Gastroesophageal sphincter (tissue), 4 donors: ENCODE results near the gene CCL24. TPM values are rescaled to one million over a fixed set of nuclear protein-coding genes. Genes with fewer than 3 reads are reported as not detected.
A peak's percentile ranks its signal among the peaks of the same experiment; 100 is the strongest.
"Not testable (repeated sequence)": the region's sequence is repeated elsewhere in the genome, so short reads cannot be mapped to it uniquely, and the experiment has no call there.

Experiments
- ATAC-seq: fragments of 150-250 bp; one replicate; pipeline ENCODE4 v1.9.1; 2016; ENCODE audit warnings: mild to moderate bottlenecking, moderate library complexity
- H3K27ac ChIP-seq, 4 donors: fragments of 200-600 bp; sonication (generic) in 3 of 4; 1 replicate in 3 of 4; 2 replicates in 1 of 4; pipeline ENCODE4 v1.5.1; 2016 to 2019
- H3K27me3 ChIP-seq: fragments of 200-600 bp; sonication (generic); one replicate; pipeline ENCODE4 v1.5.1; 2019
- H3K36me3 ChIP-seq, 2 donors: fragments of 200-600 bp; sonication (generic); one replicate each; pipeline ENCODE4 v1.5.1; 2019; ENCODE audit warnings: control low read depth in 1 of 2
- H3K4me1 ChIP-seq, 3 donors: fragments of 200-600 bp; sonication (generic); 1 replicate in 2 of 3; 2 replicates in 1 of 3; pipeline ENCODE4 v1.5.1; 2016 to 2019; ENCODE audit warnings: control low read depth in 2 of 3
- H3K4me3 ChIP-seq, 2 donors: fragments of 200-600 bp; sonication (generic); one replicate each; pipeline ENCODE4 v1.5.1; 2019; ENCODE audit warnings: mild to moderate bottlenecking in 1 of 2, moderate library complexity in 1 of 2
- H3K9me3 ChIP-seq, 3 donors: fragments of 200-600 bp; sonication (generic); one replicate each; pipeline ENCODE4 v1.5.1; 2017 to 2019; ENCODE audit warnings: control low read depth in 2 of 3
- EP300 ChIP-seq: sonication (generic); formaldehyde crosslinking; IDR thresholded peaks from one replicate; pipeline ENCODE4 v1.6.1; 2017; ENCODE audit warnings: antibody characterized with exemption, mild to moderate bottlenecking
- POLR2A ChIP-seq, 2 donors: fragments of 450-650 bp; IDR thresholded peaks; one replicate each; pipeline ENCODE4 v1.6.1; 2017; ENCODE audit warnings: antibody characterized with exemption in 2 of 2, mild to moderate bottlenecking in 2 of 2, moderate library complexity in 1 of 2
- POLR2AphosphoS5 ChIP-seq: sonication (generic); formaldehyde crosslinking; IDR thresholded peaks from one replicate; pipeline ENCODE4 v1.6.1; 2017; ENCODE audit warnings: antibody characterized with exemption
- WGBS, 2 donors: methylation state at CpG; one replicate each; pipeline ENCODE4 v1.1.5; 2018; ENCODE audit warnings: low coverage in 1 of 2; 5-methylcytosine and 5-hydroxymethylcytosine counted together
- total RNA-seq, 4 donors: library from RNA; depleted of rRNA; stranded (reverse); fragments of >200 nt; gene quantifications; one replicate each; pipeline ENCODE4 v1.1.0, GENCODE V29; 2016
- TF ChIP-seq, protein P1 (sequence below), 4 experiments: fragments of 200-600 bp in 2 of 4; fragments of 450-650 bp in 2 of 4; sonication (generic) in 1 of 4; IDR thresholded peaks; one replicate each; pipeline ENCODE4 v1.5.1; 2017 to 2019; ENCODE audit warnings: antibody characterized with exemption in 4 of 4, mild to moderate bottlenecking in 2 of 4, moderate library complexity in 2 of 4

CCL24 gene, protein sequence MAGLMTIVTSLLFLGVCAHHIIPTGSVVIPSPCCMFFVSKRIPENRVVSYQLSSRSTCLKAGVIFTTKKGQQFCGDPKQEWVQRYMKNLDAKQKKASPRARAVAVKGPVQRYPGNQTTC
- total RNA-seq, result under 1 TPM in 1 of 4 donors, not detected in 3; 0.94 TPM

DNA sequence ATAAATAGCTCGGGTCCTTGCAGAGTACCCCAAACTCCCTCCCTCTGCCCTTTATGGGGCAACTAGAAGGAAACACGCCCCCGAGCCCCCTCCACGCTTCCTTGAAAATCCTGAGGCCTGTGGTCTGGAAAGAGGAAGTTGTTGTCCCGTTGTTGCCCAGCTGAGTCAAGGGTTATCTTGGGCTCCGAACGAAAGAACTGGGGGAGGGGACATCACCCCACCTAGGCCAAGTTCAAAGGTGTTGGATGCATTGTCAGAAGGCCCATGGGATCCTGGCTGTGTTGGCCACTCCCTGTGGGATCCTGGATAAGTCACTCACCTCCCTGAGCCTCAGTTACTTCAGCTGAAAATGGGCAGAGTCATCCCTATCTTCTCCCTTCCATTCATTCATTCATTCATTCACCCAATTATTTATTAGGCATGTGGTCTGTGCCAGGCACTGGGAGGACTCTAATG, at the start of gene CCL24:
Gene CCL24, minus strand, starts transcription at position 26 of the 456 bp plus-strand sequence. CDS start 91 bp downstream, outside the sequence.
- ATAC-seq, result no peak
- no peaks in the 10 kb centered on the region for H3K36me3 ChIP-seq

DNA sequence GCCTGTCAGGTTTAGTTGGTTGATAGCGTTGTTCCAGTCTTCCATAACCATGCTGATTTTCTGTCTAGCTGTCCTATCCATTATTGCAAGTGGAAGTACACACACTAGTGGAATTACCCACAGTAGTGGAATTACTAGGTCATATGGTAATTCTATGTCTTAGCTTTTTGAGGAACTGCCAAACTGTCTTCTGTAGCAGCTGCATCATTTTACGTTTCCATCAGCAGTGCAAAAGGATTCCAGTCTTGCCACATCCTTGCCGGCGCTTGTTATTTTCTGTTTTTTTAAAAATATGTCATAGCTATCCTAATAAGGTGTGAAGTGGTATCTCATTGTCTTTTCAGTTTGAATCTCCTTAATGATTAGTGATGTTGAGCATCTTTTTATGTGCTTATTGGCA, 48.0 kb upstream of the CCL24 start:
- peak overlapping the region in 1 of 4 donors; percentile 41 for H3K27ac ChIP-seq
- ATAC-seq, result peak; percentile 75
- TF ChIP-seq, protein P1, sequence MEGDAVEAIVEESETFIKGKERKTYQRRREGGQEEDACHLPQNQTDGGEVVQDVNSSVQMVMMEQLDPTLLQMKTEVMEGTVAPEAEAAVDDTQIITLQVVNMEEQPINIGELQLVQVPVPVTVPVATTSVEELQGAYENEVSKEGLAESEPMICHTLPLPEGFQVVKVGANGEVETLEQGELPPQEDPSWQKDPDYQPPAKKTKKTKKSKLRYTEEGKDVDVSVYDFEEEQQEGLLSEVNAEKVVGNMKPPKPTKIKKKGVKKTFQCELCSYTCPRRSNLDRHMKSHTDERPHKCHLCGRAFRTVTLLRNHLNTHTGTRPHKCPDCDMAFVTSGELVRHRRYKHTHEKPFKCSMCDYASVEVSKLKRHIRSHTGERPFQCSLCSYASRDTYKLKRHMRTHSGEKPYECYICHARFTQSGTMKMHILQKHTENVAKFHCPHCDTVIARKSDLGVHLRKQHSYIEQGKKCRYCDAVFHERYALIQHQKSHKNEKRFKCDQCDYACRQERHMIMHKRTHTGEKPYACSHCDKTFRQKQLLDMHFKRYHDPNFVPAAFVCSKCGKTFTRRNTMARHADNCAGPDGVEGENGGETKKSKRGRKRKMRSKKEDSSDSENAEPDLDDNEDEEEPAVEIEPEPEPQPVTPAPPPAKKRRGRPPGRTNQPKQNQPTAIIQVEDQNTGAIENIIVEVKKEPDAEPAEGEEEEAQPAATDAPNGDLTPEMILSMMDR (IDR thresholded peaks at IDR 0.05), result no peak
- no peak for TF ChIP-seq EP300
- TF ChIP-seq POLR2AphosphoS5, result no peak
- no peak for TF ChIP-seq POLR2A (IDR thresholded peaks at IDR 0.05)
- H3K4me1 ChIP-seq, result peaks cover 0 to 6% (median 0%) of the 10 kb centered on the region in 3 donors
- H3K4me3 ChIP-seq, result no peak overlapping the region
- H3K9me3 ChIP-seq, result no peaks in the 10 kb centered on the region
- 53 to 74% methylated on average over 4 of the region's 4 CpGs for WGBS, 2 donors
- H3K36me3 ChIP-seq, result no peaks in the 10 kb centered on the region
- H3K27me3 ChIP-seq, result peaks cover 8% of the 10 kb centered on the region

More for the DNA sequence above, at the start of gene CCL24:
- no peaks in the 10 kb centered on the region for H3K4me1 ChIP-seq
- TF ChIP-seq, protein P1 (IDR thresholded peaks at IDR 0.05), result no peak
- TF ChIP-seq POLR2AphosphoS5 (no peak), EP300 (no peak), POLR2A (IDR thresholded peaks at IDR 0.05) (no peak)
- WGBS, 2 donors, result 40 to 60% methylated on average over 2 to 3 of the region's 7 CpGs
- H3K9me3 ChIP-seq, result no peaks in the 10 kb centered on the region
- H3K27me3 ChIP-seq, result no peaks in the 10 kb centered on the region
- no peak within 1 kb of the TSS for H3K4me3 ChIP-seq
- no peak within 1 kb of the TSS for H3K27ac ChIP-seq

DNA sequence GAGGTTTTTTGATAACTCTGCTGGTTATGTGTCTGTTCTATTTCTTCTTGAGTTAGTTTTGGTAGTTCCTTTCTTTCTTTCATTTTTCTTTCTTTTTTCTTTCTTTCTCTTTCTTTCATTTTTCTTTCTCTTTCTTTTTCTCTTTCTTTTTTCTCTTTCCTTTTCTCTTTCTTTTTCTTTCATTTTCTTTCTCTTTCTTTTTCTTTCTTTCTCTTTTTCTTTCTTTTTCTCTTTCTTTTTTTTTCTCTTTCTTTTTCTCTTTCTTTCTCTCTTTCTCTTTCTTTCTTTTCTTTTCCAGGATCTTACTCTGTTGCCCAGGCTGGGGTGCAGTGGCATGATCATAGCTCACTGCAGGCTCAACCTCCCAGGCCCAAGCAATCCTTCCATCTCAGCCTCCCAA, 44.8 kb upstream of the CCL24 start:
- H3K4me3 ChIP-seq, result no peak overlapping the region
- H3K36me3 ChIP-seq, result no peaks in the 10 kb centered on the region
- no peak overlapping the region for H3K27ac ChIP-seq
- no peak for TF ChIP-seq POLR2AphosphoS5
- no peak for TF ChIP-seq POLR2A (IDR thresholded peaks at IDR 0.05)
- no peak for TF ChIP-seq EP300
- ATAC-seq, result no peak
- H3K9me3 ChIP-seq, result no peaks in the 10 kb centered on the region
- H3K4me1 ChIP-seq, result no peaks in the 10 kb centered on the region
- no peaks in the 10 kb centered on the region for H3K27me3 ChIP-seq

DNA sequence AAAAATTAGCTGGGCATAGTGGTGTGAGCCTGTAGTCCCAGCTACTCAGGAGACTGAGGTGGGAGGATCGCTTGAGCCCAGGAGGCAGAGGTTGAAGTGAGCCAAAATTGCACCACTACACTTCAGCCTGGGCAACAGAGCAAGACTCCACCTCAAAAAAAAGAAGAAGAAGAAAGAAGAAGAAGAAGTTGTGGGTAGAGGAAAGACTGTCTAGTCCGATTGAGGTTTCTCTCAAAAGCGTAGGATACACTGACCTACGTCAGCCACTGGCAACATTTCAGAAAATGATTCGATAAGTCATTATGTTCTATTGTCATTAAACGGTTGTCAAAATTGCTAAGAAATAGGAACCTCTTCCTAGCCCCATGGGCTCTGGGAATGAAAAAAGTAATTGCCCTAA, 42.9 kb upstream of the CCL24 start:
- 81 to 85% methylated on average over 5 to 6 of the region's 6 CpGs for WGBS, 2 donors
- H3K27ac ChIP-seq, result no peak overlapping the region
- no peaks in the 10 kb centered on the region for H3K36me3 ChIP-seq
- no peaks in the 10 kb centered on the region for H3K4me1 ChIP-seq
- peak; percentile 41 for ATAC-seq
- no peak overlapping the region for H3K4me3 ChIP-seq
- H3K9me3 ChIP-seq, result no peaks in the 10 kb centered on the region
- no peaks in the 10 kb centered on the region for H3K27me3 ChIP-seq
- TF ChIP-seq EP300, result no peak

DNA sequence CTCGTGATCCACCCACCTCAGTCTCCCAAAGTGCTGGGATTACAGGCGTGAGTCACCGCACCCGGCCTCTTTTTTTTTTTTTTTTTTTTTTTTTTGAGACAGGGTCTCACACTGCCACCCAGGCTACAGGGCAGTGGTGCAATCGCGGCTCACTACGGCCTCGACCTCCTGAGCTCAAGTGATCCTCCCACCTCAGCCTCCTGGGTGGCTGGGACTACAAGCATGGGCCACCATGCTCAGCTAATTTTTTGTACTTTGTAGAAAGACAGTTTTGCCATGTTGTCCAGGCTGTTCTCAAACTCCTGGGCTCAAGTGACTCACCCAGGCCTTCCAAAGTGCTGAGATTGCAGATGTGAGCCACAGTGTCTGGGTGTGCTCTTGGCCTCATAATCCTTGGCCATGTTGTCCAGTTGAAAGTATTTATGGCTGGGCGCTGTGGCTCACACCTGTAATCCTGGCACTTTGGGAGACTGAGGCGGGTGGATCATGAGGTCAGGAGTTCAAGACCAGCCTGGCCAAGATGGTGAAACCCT, 41.3 kb upstream of the CCL24 start:
- WGBS, 2 donors, result 94% methylated on average over 3 of the region's 10 CpGs; no CpG with 5 or more reads in 1 of the 2 donors
- not testable (repeated sequence) for H3K27ac ChIP-seq, H3K4me1 ChIP-seq, H3K9me3 ChIP-seq, H3K4me3 ChIP-seq, H3K36me3 ChIP-seq, H3K27me3 ChIP-seq, ATAC-seq

DNA sequence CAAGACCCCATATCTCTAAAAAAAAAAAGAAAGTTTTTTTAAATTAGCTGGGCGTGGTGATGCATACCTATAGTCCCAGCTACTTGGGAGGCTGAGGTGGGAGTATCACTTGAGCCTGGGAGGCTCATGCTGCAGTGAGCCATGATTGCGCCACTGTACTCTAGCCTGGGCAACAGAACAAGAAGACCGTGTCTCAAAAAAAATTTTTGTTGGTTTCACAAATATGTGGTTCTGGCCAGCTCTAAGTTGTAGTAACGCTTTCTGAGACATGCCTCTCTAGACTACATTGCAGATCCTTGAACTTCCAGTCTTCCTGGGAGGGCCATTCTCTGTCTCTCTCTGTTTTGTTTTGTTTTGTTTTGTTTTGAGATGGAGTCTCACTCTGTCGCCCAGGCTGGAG, 40.6 kb upstream of the CCL24 start:
- Histone ChIP-seq H3K9me3 (no peaks in the 10 kb centered on the region), H3K27me3 (no peaks in the 10 kb centered on the region), H3K4me3 (no peak overlapping the region), H3K36me3 (no peaks in the 10 kb centered on the region), H3K4me1 (no peaks in the 10 kb centered on the region), H3K27ac (no peak overlapping the region)
- 91 to 94% methylated on average over 2 to 5 of the region's 5 CpGs for WGBS, 2 donors
- ATAC-seq, result no peak
- TF ChIP-seq POLR2A (IDR thresholded peaks at IDR 0.05) (no peak), EP300 (no peak), POLR2AphosphoS5 (no peak)
- TF ChIP-seq, protein P1 (IDR thresholded peaks at IDR 0.05), result no peak
